Endothelial cell of umbilical vein (primary cell): ENCODE results near the gene TMEM253. TPM values are rescaled to one million over a fixed set of nuclear protein-coding genes. Genes with fewer than 3 reads are reported as not detected.

Experiments used
- BruUV-seq: library from RNA; stranded (reverse); fragments of 400-500 nt; replicated peaks from 2 replicates; lab custom pipeline; 2021; lab: Mats Ljungman, UMichigan
- CTCF ChIA-PET: fragments of 300-600, 350-600 bp; sonication (Branson Sonifier 250); formaldehyde crosslinking; loops from one replicate; lab custom pipeline; 2021; ENCODE audit warnings: antibody characterized with exemption, inconsistent platforms; lab: Charles Lee
- POLR2A ChIA-PET: fragments of 300-600, 350-600 bp; sonication (Branson Sonifier 250); formaldehyde crosslinking; loops from one replicate; lab custom pipeline; 2021; ENCODE audit warnings: antibody characterized with exemption, inconsistent platforms; lab: Charles Lee
- DNase-seq: peaks from one replicate; pipeline ENCODE4 v3.0.0-alpha.2; 2011; ENCODE audit warnings: low read depth, low spot score
- FAIRE-seq: peaks from 2 replicates; lab custom pipeline; 2011; peaks lifted over from hg19 to GRCh38; lab: Jason Lieb, UNC
- H2AFZ ChIP-seq: 2 replicates; pipeline ENCODE4 v1.6.0; 2012; ENCODE audit warnings: low read depth, low read length, control low read depth, inconsistent platforms
- H3K27ac ChIP-seq: 2 replicates; pipeline ENCODE4 v1.5.1; 2011; ENCODE audit warnings: low read depth, mild to moderate bottlenecking, control low read depth, low read length, moderate library complexity; ENCODE audit not compliant: insufficient read depth
- H3K27me3 ChIP-seq, 2 experiments: 2 replicates each; pipeline versions ENCODE4 v1.6.0 to v1.6.1; 2011; ENCODE audit warnings: low read length in 2 of 2, mixed read lengths in 1 of 2; ENCODE audit not compliant: control insufficient read depth in 2 of 2, insufficient read depth in 2 of 2
- H3K36me3 ChIP-seq, 2 experiments: 2 replicates in 1 of 2; 3 replicates in 1 of 2; pipeline ENCODE4 v1.5.1; 2011; ENCODE audit warnings: low read length in 2 of 2, mild to moderate bottlenecking in 1 of 2, moderate library complexity in 1 of 2; ENCODE audit not compliant: control insufficient read depth in 2 of 2, insufficient read depth in 2 of 2; ENCODE audit errors: extremely low read depth in 1 of 2
- H3K4me1 ChIP-seq: 3 replicates; pipeline ENCODE4 v1.5.1; 2011; ENCODE audit warnings: mild to moderate bottlenecking, low read length; ENCODE audit not compliant: control insufficient read depth, insufficient read depth; ENCODE audit errors: extremely low read depth
- H3K4me2 ChIP-seq: 2 replicates; pipeline ENCODE4 v1.6.1; 2011; ENCODE audit warnings: low read length, control low read depth, mixed read lengths; ENCODE audit not compliant: insufficient read depth
- H3K4me3 ChIP-seq, 3 experiments: fragments of 200-600 bp in 1 of 3; sonication (generic), shearing (Covaris generic) in 1 of 3; replicated peaks in 1 of 3; 2 replicates each; pipeline ENCODE4 v1.5.1; 2011 to 2016; ENCODE audit warnings: control low read depth in 3 of 3, low read length in 3 of 3, mild to moderate bottlenecking in 2 of 3, inconsistent platforms in 1 of 3, low read depth in 1 of 3, moderate library complexity in 1 of 3; ENCODE audit not compliant: insufficient read depth in 1 of 3
- H3K79me2 ChIP-seq: 2 replicates; pipeline ENCODE4 v1.6.0; 2012; ENCODE audit warnings: low read length, inconsistent platforms; ENCODE audit not compliant: control insufficient read depth, insufficient read depth
- H3K9ac ChIP-seq: replicated peaks from 2 replicates; pipeline ENCODE3; 2011; ENCODE audit warnings: low read length, control low read depth; ENCODE audit not compliant: insufficient read depth; ENCODE audit errors: extremely low read depth
- H3K9me1 ChIP-seq: replicated peaks from 3 replicates; pipeline ENCODE4 v1.6.0; 2011; ENCODE audit warnings: mild to moderate bottlenecking, low read length; ENCODE audit not compliant: control insufficient read depth, insufficient read depth; ENCODE audit errors: extremely low read depth
- H3K9me3 ChIP-seq: replicated peaks from 2 replicates; pipeline ENCODE4 v1.5.1; 2012; ENCODE audit warnings: low read length, inconsistent platforms; ENCODE audit not compliant: control insufficient read depth, insufficient read depth
- H4K20me1 ChIP-seq: replicated peaks from 2 replicates; pipeline ENCODE3; 2011; ENCODE audit warnings: mild to moderate bottlenecking, low read length; ENCODE audit not compliant: control insufficient read depth, insufficient read depth; ENCODE audit errors: extremely low read depth
- CTCF ChIP-seq, 2 donors: IDR thresholded peaks; 1 replicate in 1 of 2; 2 replicates in 1 of 2; pipeline ENCODE4 v1.5.1; 2011; ENCODE audit warnings: low read length in 2 of 2, mild to moderate bottlenecking in 2 of 2, moderate library complexity in 2 of 2, control low read depth in 1 of 2, inconsistent platforms in 1 of 2, low read depth in 1 of 2; ENCODE audit not compliant: insufficient read depth in 1 of 2; ENCODE audit errors: extremely low read depth in 1 of 2
- EZH2 ChIP-seq: IDR thresholded peaks from 2 replicates; pipeline ENCODE4 v1.6.1; 2012; ENCODE audit warnings: borderline replicate concordance, low read depth, mild to moderate bottlenecking, moderate library complexity, low read length, inconsistent platforms; ENCODE audit not compliant: severe bottlenecking
- FOS ChIP-seq: IDR thresholded peaks from 2 replicates; pipeline ENCODE4 v1.6.1; 2011; ENCODE audit warnings: mild to moderate bottlenecking, low read length, moderate library complexity, borderline replicate concordance; ENCODE audit not compliant: insufficient read depth
- GATA2 ChIP-seq: IDR thresholded peaks from 2 replicates; pipeline ENCODE4 v1.7.0; 2011; ENCODE audit warnings: low read depth, mild to moderate bottlenecking, moderate library complexity, mixed read lengths, low read length; ENCODE audit not compliant: insufficient read length, insufficient read depth
- JUN ChIP-seq: IDR thresholded peaks from 2 replicates; pipeline ENCODE4 v1.6.1; 2011; ENCODE audit warnings: borderline replicate concordance, low read depth; ENCODE audit not compliant: insufficient read length, insufficient read depth
- MYC ChIP-seq: IDR thresholded peaks from one replicate; pipeline ENCODE4 v1.6.1; 2011; ENCODE audit warnings: mild to moderate bottlenecking, low read depth, low read length
- POLR2A ChIP-seq: IDR thresholded peaks from 2 replicates; pipeline ENCODE4 v1.6.1; 2012; ENCODE audit warnings: low read depth, mild to moderate bottlenecking, control low read depth, low read length
- POLR2AphosphoS5 ChIP-seq: IDR thresholded peaks from 2 replicates; pipeline ENCODE4 v1.6.1; 2012; ENCODE audit warnings: low read depth, mild to moderate bottlenecking, control low read depth, low read length, moderate library complexity; ENCODE audit not compliant: insufficient read depth
- dilution Hi-C: fragments of 300-500 bp; cut with MboI; formaldehyde crosslinking; loops from one replicate; pipeline ENCODE4 v1.15.0; 2019; ENCODE audit warnings: low sequenced_read_pairs; ENCODE audit not compliant: extremely low pct_ligation_motif_present
- intact Hi-C: fragments of 100-400 bp; cut with micrococcal nuclease; formaldehyde crosslinking; loops from one replicate; pipeline ENCODE4 v1.10.0; 2022
- polyA plus RNA-seq, 4 experiments: library from polyadenylated mRNA; depleted of rRNA in 3 of 4; stranded (reverse) in 3 of 4; unstranded in 1 of 4; fragments of >200 nt; gene quantifications; 2 replicates each; pipeline versions ENCODE4 v1.2.1 to v1.2.3, GENCODE V29; 2011 to 2012; ENCODE audit warnings: missing spikeins in 1 of 4
- total RNA-seq: library from RNA; stranded (reverse); gene quantifications from 2 replicates; pipeline ENCODE4 v1.2.3, GENCODE V29; 2021
- TF ChIP-seq, protein P1 (sequence below): IDR thresholded peaks from 2 replicates; pipeline ENCODE4 v1.6.1; 2011; ENCODE audit not compliant: insufficient read depth, insufficient read length

The TMEM253 gene
- total and polyA plus RNA-seq, 2 donors (not counting 3 experiments of a cell fraction or from before 2014, with no cell fraction given), result 0.25 TPM; not detected in 1

DNA sequence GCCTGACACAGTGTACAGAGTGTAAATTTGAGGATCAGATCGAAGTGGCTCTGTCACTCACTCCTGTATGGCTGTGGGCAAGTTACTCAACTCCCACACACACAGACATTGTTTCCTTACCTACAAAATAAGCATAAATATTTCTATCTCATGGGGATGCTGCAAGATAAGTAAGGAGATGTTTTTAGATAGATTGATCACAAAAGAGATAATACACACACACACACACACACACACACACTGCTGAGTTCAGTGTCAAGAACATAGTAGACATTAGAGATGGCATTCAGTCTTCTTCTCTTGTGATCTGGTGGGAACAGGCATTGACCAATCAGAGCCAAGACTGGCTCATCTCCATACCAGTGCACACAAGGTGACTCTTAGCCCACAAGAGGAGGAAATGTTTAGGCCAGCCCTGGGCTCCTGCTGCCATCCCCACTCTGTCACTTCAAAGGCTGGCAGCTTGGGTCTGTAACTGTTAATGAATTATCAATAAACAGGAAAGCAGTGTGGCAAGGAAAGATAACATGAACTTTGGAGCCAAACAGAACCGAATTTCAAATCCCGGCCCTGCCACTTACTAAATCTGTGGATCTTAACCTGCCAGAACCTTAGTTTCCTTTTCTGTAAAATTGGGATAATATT, 46.6 kb upstream of the TMEM253 start:
- H3K4me3 ChIP-seq, result no peak overlapping the region
- no peaks in the 10 kb centered on the region for H3K79me2 ChIP-seq
- FAIRE-seq, result no peak
- ChIA-PET POLR2A (no interaction called here), CTCF (no interaction called here)
- H2AFZ ChIP-seq, result no peak overlapping the region
- H3K4me2 ChIP-seq, result no peak overlapping the region
- BruUV-seq, result no TSS peak
- no peak for DNase-seq
- H3K27me3 ChIP-seq, result peaks cover 15 to 22% of the 10 kb centered on the region in 2 experiments
- intact Hi-C loops (no loop called here), dilution Hi-C loops (no loop called here)
- no peaks in the 10 kb centered on the region for H3K9me1 ChIP-seq
- no peak overlapping the region for H3K27ac ChIP-seq
- no peaks in the 10 kb centered on the region for H3K4me1 ChIP-seq
- no peak overlapping the region for H3K9ac ChIP-seq
- H3K36me3 ChIP-seq, result no peaks in the 10 kb centered on the region
- H4K20me1 ChIP-seq, result no peaks in the 10 kb centered on the region
- TF ChIP-seq JUN, result no peak
- TF ChIP-seq GATA2, result no peak
- TF ChIP-seq MYC, result no peak
- TF ChIP-seq, protein P1, sequence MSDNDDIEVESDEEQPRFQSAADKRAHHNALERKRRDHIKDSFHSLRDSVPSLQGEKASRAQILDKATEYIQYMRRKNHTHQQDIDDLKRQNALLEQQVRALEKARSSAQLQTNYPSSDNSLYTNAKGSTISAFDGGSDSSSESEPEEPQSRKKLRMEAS, result no peak
- no peak for TF ChIP-seq EZH2
- no peak for TF ChIP-seq POLR2A
- no peaks in the 10 kb centered on the region for H3K9me3 ChIP-seq

- H3K4me3 ChIP-seq, result no peak overlapping the region
- no peak overlapping the region for H2AFZ ChIP-seq
- no peaks in the 10 kb centered on the region for H3K36me3 ChIP-seq
- H4K20me1 ChIP-seq, result no peaks in the 10 kb centered on the region
- dilution Hi-C loops (no loop called here), intact Hi-C loops (no loop called here)
- no peaks in the 10 kb centered on the region for H3K79me2 ChIP-seq
- H3K27ac ChIP-seq, result no peak overlapping the region
- DNase-seq, result no peak
- H3K4me2 ChIP-seq, result no peak overlapping the region
- POLR2A ChIA-PET, result no interaction called here
- no peak overlapping the region for H3K9ac ChIP-seq
- H3K9me1 ChIP-seq, result no peaks in the 10 kb centered on the region
- H3K4me1 ChIP-seq, result no peaks in the 10 kb centered on the region
- TF ChIP-seq POLR2AphosphoS5 (no peak), FOS (no peak), CTCF (IDR thresholded peaks at IDR 0.05; ENCODE audit: extremely low read depth in 1 of 2, insufficient read depth in 1 of 2, low read depth in 1 of 2, low read length in 2 of 2) (no peak), JUN (no peak), GATA2 (no peak), EZH2 (no peak), MYC (no peak), POLR2A (no peak)
- TF ChIP-seq, protein P1, result no peak
- peaks cover 15 to 20% of the 10 kb centered on the region in 2 experiments for H3K27me3 ChIP-seq
- CTCF ChIA-PET, result no interaction called here
- no peak for FAIRE-seq
- BruUV-seq, result no TSS peak
- no peaks in the 10 kb centered on the region for H3K9me3 ChIP-seq
These were observed 46.1 kb upstream of the TMEM253 start for GRCh38 chr14:21054768-21055145.
